Suprapubic skin (tissue), 4 donors: ENCODE data around the gene PDGFRB. TPM values are rescaled to one million over a fixed set of nuclear protein-coding genes. Genes with fewer than 3 reads are reported as not detected.

Experiments used
- DNase-seq, 2 donors: peaks; one replicate each; pipeline ENCODE4 v3.0.0-alpha.2; 2019; ENCODE audit warnings: low spot score in 2 of 2
- H3K27ac ChIP-seq: fragments of 200-600 bp; sonication (generic); one replicate; pipeline ENCODE4 v1.5.1; 2019
- H3K27me3 ChIP-seq: fragments of 200-600 bp; sonication (generic); one replicate; pipeline ENCODE4 v1.5.1; 2019
- H3K36me3 ChIP-seq: fragments of 200-600 bp; sonication (generic); one replicate; pipeline ENCODE4 v1.5.1; 2019
- H3K4me1 ChIP-seq: fragments of 200-600 bp; sonication (generic); one replicate; pipeline ENCODE4 v1.5.1; 2019
- H3K4me3 ChIP-seq: fragments of 200-600 bp; sonication (generic); one replicate; pipeline ENCODE4 v1.5.1; 2019; ENCODE audit warnings: mild to moderate bottlenecking
- H3K9me3 ChIP-seq: fragments of 200-600 bp; sonication (generic); one replicate; pipeline ENCODE4 v1.5.1; 2019
- EP300 ChIP-seq: sonication (generic); formaldehyde crosslinking; IDR thresholded peaks from one replicate; pipeline ENCODE4 v1.6.1; 2017; ENCODE audit warnings: antibody characterized with exemption
- POLR2A ChIP-seq, 2 donors: fragments of 450-650 bp; IDR thresholded peaks; one replicate each; pipeline ENCODE4 v1.6.1; 2017; ENCODE audit warnings: antibody characterized with exemption in 2 of 2, mild to moderate bottlenecking in 2 of 2, moderate library complexity in 2 of 2
- POLR2AphosphoS5 ChIP-seq, 3 donors: sonication (generic); formaldehyde crosslinking; IDR thresholded peaks; one replicate each; pipeline ENCODE4 v1.6.1; 2017; ENCODE audit warnings: antibody characterized with exemption in 3 of 3
- WGBS: methylation state at CpG from one replicate; pipeline ENCODE4 v1.1.5; 2018; 5-methylcytosine and 5-hydroxymethylcytosine counted together
- total RNA-seq, 4 donors: library from RNA; depleted of rRNA; stranded (reverse); fragments of >200 nt; gene quantifications; one replicate each; pipeline ENCODE4 v1.1.0, GENCODE V29; 2016
- TF ChIP-seq, protein P1 (sequence below), 2 donors: fragments of 200-600 bp in 1 of 2; fragments of 450-650 bp in 1 of 2; sonication (generic) in 1 of 2; IDR thresholded peaks; one replicate each; pipeline ENCODE4 v1.5.1; 2016 to 2019; ENCODE audit warnings: antibody characterized with exemption in 2 of 2, mild to moderate bottlenecking in 1 of 2, moderate library complexity in 1 of 2

Gene PDGFRB
- total RNA-seq, 4 donors from 2014 or later, result 23.8 to 51.4 (median 43.9) TPM

DNA sequence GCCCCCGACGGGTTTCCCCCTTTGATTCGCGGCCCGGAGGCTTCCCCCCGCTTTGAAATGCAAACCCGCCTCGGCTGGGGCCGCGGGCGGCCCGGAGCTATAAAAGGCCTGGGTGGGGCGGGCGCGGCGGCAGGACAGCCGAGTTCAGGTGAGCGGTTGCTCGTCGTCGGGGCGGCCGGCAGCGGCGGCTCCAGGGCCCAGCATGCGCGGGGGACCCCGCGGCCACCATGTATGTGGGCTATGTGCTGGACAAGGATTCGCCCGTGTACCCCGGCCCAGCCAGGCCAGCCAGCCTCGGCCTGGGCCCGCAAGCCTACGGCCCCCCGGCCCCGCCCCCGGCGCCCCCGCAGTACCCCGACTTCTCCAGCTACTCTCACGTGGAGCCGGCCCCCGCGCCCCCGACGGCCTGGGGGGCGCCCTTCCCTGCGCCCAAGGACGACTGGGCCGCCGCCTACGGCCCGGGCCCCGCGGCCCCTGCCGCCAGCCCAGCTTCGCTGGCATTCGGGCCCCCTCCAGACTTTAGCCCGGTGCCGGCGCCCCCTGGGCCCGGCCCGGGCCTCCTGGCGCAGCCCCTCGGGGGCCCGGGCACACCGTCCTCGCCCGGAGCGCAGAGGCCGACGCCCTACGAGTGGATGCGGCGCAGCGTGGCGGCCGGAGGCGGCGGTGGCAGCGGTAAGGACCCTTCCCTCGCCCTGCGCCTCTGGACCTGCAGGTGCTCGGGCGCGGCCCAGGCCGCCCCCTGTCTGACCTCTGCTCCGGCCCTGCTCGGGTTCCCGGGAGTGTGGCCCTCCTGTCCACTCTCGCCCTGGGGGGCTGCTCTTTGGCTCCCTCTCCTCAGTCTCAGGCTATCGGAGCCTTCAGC is 11.2 kb upstream of the PDGFRB start, which contains the start of gene CDX1:
Gene CDX1, plus strand, starts transcription at position 129 of the 862 bp plus-strand sequence. Its CDS starts 99 bp downstream, at position 228.
- no peaks in the 10 kb centered on the region for H3K36me3 ChIP-seq
- peaks cover 22% of the 10 kb centered on the region for H3K27me3 ChIP-seq
- no peak for TF ChIP-seq EP300
- no peak for TF ChIP-seq POLR2A (IDR thresholded peaks at IDR 0.05)
- TF ChIP-seq, protein P1, sequence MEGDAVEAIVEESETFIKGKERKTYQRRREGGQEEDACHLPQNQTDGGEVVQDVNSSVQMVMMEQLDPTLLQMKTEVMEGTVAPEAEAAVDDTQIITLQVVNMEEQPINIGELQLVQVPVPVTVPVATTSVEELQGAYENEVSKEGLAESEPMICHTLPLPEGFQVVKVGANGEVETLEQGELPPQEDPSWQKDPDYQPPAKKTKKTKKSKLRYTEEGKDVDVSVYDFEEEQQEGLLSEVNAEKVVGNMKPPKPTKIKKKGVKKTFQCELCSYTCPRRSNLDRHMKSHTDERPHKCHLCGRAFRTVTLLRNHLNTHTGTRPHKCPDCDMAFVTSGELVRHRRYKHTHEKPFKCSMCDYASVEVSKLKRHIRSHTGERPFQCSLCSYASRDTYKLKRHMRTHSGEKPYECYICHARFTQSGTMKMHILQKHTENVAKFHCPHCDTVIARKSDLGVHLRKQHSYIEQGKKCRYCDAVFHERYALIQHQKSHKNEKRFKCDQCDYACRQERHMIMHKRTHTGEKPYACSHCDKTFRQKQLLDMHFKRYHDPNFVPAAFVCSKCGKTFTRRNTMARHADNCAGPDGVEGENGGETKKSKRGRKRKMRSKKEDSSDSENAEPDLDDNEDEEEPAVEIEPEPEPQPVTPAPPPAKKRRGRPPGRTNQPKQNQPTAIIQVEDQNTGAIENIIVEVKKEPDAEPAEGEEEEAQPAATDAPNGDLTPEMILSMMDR (IDR thresholded peaks at IDR 0.05), result no peak
- TF ChIP-seq POLR2AphosphoS5 (IDR thresholded peaks at IDR 0.05), result no peak
- DNase-seq, result no peak
- peaks cover 23% of the 10 kb centered on the region for H3K4me1 ChIP-seq
- H3K4me3 ChIP-seq, result no peak within 1 kb of the TSS
- 49% methylated on average over 21 of the region's 93 CpGs for WGBS
- H3K9me3 ChIP-seq, result no peaks in the 10 kb centered on the region
- no peak within 1 kb of the TSS for H3K27ac ChIP-seq

DNA sequence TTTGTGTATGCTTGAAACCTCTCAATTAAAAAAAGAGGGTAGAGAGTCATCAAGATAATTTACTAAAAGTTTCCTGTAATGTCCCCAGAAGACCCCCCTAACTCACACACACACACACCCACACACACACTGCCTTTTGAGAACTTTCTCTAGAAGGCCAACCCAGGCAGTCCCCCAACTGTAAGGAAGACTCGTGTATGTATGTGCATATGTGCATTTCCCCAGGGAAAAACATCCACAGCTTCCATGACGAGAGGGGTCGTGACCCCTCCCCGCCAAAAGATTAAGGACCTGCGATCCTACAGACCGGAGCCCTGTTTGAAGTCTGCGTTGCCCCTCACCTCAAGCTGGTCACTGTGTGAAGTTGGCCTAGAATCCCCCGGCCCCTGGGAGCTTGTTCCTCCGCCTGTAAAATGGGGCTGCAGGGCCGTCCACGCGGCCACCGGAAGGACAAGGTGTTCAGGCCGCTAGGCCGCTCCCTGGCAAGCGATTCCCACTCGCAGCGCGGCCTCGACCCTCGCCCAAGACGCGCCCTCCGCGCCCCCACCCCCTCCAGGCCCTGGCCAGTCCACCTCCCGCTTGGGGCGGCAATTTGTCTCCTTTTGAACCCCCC is 10.5 kb upstream of the PDGFRB start:
- no peaks in the 10 kb centered on the region for H3K36me3 ChIP-seq
- no peak for DNase-seq
- TF ChIP-seq EP300 (no peak), POLR2AphosphoS5 (IDR thresholded peaks at IDR 0.05) (no peak), POLR2A (IDR thresholded peaks at IDR 0.05) (no peak)
- TF ChIP-seq, protein P1 (IDR thresholded peaks at IDR 0.05), result no peak
- 79% methylated on average over 19 of the region's 27 CpGs for WGBS
- H3K4me3 ChIP-seq, result no peak overlapping the region
- no peak overlapping the region for H3K27ac ChIP-seq
- H3K27me3 ChIP-seq, result peaks cover 22% of the 10 kb centered on the region
- H3K4me1 ChIP-seq, result peaks cover 28% of the 10 kb centered on the region
- no peaks in the 10 kb centered on the region for H3K9me3 ChIP-seq

DNA sequence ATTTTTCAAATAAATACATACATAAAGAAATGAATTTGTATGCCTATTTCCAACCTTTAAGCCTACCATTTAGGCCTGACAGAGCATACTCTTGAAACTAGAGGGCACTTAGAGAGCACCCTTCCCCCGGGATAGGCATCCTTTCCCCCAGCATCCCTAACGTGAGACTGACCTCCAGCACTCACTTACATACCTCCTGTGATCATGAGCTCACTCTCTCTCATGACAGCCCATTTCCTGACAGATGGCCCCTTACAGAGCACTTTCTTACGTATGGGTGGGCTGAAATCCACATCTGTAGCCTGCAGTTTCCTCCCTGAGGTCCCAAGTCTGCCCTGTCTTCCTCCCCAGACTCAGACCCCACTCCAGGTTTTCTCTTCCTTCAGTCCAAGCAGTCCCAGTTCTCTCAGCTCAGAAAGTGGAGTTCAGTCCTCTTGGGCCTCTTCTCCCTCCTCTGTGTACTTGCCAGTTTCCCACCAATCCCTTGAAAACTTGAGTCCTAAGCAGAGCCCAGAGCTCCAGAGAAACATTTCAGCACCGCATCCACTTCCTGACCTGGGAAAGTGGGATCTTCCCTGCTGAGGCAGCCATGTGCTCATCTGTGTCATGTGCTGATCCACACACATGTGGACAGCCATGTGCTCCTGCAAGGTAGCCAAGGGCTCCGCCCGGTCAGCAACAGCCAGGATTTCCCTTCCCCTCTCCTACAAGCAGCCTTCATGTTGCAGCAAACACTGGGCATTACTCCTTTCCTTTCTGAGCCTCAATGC is 8.8 kb upstream of the PDGFRB start:
- Histone ChIP-seq H3K36me3 (no peaks in the 10 kb centered on the region), H3K27me3 (peaks cover 22% of the 10 kb centered on the region), H3K4me3 (no peak overlapping the region), H3K9me3 (no peaks in the 10 kb centered on the region), H3K4me1 (peaks cover 33% of the 10 kb centered on the region), H3K27ac (peak overlapping the region; percentile 76)
- 74% methylated on average over 6 of the region's 6 CpGs for WGBS
- no peak for DNase-seq
- TF ChIP-seq POLR2AphosphoS5 (IDR thresholded peaks at IDR 0.05), result peak in 1 of 3 donors; percentile 27
- TF ChIP-seq, protein P1 (IDR thresholded peaks at IDR 0.05), result no peak

DNA sequence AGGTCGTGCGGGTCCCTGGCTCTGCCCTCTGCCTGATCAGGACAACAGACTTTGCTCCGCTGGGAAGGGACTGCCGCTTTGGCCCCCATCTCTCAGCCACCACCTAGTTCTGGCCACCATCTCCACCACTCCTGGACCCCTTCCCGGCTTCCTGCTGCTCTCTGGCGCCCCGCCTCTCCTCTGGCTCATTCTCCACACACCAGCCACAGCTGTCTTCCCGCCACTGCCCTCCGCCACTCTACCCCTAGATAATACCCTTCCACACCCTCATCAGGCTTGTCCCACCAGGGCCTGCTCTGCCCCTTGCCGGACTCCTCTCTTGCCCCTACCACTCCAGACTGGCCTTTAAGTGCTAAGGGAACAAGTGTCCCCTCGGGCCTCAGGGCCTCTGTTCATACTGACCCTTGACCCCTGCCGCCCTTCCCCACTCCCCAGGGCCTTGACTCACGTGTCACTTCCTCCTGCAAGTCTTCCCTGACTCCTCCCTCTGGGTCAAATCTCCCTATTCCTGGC is 8.0 kb upstream of the PDGFRB start:
- H3K27ac ChIP-seq, result peak overlapping the region; percentile 76
- peaks cover 22% of the 10 kb centered on the region for H3K27me3 ChIP-seq
- H3K4me1 ChIP-seq, result peaks cover 40% of the 10 kb centered on the region
- H3K9me3 ChIP-seq, result no peaks in the 10 kb centered on the region
- no peak overlapping the region for H3K4me3 ChIP-seq
- TF ChIP-seq EP300, result no peak
- TF ChIP-seq POLR2AphosphoS5 (IDR thresholded peaks at IDR 0.05), result no peak
- TF ChIP-seq, protein P1 (IDR thresholded peaks at IDR 0.05), result peak in 1 of 2 donors; percentile 20
- peak in 1 of 2 donors; percentile 84 for DNase-seq
- H3K36me3 ChIP-seq, result no peaks in the 10 kb centered on the region
- WGBS, result 53% methylated on average over 13 of the region's 13 CpGs
